Stimulated activated CD4-positive, alpha-beta T cell treated with anti-CD3 and anti-CD28 coated beads, Interleukin-12 subunit alpha, Interleukin-12 subunit beta, amount 100 ng/mL, for 48 hours (primary cell): ENCODE results near the gene LRRC37A.
"Not testable (repeated sequence)": the region's sequence is repeated elsewhere in the genome, so short reads cannot be mapped to it uniquely, and the experiment has no call there.

Source experiments
- DNase-seq, 3 donors: peaks; one replicate each; pipeline ENCODE4 v3.0.0-alpha.2; 2020; ENCODE audit warnings: low read depth in 2 of 3, low spot score in 1 of 3

LRRC37A gene

DNA sequence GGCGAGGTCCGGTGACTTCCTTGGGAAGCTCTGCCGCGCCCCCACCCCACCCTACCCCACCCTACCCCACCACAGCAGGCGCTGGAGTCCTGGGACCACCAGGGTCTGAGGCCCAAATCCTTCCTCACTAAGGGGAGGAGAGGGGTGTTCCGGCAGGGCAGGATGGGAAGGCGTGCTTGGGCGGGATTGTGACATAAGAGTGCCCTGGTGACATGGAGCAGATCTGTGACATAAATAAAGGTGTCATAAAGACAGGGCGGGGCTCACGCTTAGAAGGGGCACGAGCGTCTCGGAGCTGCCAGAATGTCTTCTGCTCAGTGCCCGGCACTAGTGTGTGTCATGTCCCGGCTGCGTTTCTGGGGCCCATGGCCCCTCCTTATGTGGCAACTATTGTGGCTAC is at the start of gene LRRC37A:
LRRC37A (plus strand) TSS at position 301 of the 400 bp plus-strand sequence; CDS start at position 304, 3 bp downstream.
- not testable (repeated sequence) for DNase-seq

DNA sequence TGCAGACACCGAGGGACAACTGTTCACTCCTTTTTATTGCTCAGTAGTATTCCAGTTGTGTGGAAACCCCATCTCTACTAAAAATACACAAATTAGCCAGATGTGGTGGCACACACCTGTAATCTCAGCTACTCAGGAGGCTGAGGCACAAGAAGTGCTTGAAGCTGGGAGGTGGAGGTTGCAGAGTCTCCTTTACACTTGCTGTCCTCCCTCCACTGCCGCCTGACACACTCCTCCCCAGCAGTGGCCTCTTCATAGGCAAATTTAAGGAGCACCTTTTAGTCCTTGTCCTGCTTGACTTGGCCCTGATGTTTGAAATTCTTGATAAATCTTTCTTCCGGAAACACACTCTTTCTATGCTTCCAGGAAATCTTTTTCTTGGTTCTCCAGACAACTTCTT is 45.8 kb upstream of the LRRC37A start:
- DNase-seq: not testable (repeated sequence)

GRCh38 chr17:46252804-46253203 is 42.1 kb upstream of the LRRC37A start:
- DNase-seq: not testable (repeated sequence)

- peak; percentile 68 to 73 (median 69) for DNase-seq
Measured at GRCh38 chr17:46253722-46254121, 41.2 kb upstream of the LRRC37A start.

DNA sequence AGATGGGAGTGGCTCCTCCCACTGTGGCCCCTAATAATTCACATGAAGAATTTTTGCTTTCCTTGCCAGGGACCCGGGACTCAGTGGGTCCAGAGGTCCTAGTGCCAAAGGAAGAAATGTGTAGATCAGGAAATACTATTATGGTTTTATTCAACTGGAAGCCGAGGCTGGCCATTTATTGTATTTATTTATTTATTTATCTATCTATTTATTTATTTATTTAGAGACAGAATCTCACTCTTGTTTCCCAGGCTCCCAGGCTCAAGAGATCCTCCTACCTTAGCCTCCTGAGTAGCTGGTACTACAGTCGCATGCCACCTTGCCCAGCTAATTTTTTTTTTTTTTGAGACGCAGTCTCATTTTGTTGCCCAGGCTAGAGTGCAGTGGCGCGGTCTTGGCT is 40.7 kb upstream of the LRRC37A start:
- DNase-seq: not testable (repeated sequence)

DNA sequence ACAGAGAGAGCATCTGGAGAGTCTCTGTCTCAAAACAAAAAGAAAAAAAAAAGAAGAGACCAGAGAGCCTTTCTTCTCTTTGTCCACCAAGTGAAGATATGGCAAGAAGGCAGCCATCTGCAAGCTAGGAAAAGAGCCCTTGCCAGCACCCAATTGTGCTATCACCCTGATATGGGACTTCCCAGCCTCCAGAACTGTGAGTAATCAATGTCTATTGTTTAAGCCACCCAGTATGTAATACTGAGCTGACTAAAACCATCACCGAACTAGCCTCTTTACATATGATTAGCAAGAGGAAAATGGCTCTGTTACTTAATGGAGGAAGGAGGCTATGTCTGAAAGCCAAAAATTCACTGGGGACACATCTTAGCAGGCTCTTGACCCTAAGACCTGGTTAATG is 38.6 kb upstream of the LRRC37A start:
- DNase-seq: not testable (repeated sequence)

DNA sequence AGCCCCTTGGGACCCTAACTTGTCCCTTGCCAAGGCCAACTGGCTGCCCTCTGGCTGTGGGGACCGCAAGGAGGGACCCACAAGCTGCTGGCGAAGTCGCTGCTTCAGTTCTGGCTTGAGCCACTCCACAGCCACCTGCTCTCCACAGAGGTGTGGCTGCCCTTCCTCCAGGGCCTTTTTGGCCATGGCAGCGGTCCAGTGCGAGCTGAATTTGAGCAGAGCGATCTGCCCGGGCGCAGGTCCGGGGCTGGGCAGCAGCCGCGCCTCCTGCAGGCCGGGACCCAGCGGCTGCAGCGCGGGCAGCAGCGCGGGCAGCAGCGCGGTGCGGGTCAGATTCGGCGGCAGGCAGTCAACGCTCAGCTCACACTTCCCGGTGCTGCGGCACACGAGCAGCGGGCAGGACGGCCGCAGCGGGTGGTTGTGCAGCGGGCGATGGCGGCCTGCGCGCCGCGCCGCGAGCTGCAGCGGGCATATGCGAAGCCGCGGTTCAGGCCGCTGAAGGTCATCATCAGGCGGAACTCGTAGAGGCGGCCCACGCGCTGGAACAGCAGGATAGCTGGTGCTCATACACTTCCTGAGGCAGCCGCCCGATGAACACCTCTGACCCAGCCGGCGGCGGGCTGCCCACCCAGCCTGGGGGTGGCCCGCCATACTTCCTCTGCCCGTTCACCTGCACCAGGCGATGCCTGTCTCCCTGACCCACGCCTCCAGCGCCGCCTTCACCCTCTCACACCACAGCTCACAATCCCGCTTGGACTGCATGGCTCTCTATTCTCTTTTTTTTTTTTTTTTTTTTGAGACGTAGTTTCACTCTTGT is 34.9 kb upstream of the LRRC37A start:
- DNase-seq: not testable (repeated sequence)

- DNase-seq: no peak
Measured at GRCh38 chr17:46262271-46262670, 32.7 kb upstream of the LRRC37A start.

GRCh38 chr17:46264456-46265198 is 30.3 kb upstream of the LRRC37A start:
- DNase-seq: no peak

GRCh38 chr17:46266063-46266655 is 28.8 kb upstream of the LRRC37A start:
- not testable (repeated sequence) for DNase-seq

GRCh38 chr17:46266656-46267544 is 28.0 kb upstream of the LRRC37A start:
- peak; percentile 60 to 84 (median 76) for DNase-seq

DNA sequence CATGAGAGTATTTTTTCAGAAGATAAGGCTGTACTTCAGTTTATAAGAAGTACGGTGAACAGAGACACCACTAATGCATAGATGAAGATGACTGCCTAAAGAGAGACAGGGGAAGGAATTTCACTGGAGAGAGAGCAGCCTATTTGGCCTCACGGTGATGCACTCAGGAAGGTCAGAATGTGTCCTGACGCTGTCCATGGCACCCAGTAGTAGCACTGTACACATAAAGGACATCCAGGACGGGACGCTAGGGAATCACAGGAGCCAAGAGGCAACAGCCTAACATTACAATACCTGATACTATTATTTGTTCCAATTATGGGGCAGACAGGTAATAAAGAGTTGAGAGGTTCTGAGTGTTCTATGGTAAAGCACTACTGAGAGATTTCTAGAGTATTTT is 24.9 kb upstream of the LRRC37A start:
- DNase-seq: no peak

- DNase-seq: no peak
Measured at GRCh38 chr17:46273541-46274236, 21.2 kb upstream of the LRRC37A start.

- no peak for DNase-seq
Measured at GRCh38 chr17:46274238-46274637, 20.7 kb upstream of the LRRC37A start.

DNA sequence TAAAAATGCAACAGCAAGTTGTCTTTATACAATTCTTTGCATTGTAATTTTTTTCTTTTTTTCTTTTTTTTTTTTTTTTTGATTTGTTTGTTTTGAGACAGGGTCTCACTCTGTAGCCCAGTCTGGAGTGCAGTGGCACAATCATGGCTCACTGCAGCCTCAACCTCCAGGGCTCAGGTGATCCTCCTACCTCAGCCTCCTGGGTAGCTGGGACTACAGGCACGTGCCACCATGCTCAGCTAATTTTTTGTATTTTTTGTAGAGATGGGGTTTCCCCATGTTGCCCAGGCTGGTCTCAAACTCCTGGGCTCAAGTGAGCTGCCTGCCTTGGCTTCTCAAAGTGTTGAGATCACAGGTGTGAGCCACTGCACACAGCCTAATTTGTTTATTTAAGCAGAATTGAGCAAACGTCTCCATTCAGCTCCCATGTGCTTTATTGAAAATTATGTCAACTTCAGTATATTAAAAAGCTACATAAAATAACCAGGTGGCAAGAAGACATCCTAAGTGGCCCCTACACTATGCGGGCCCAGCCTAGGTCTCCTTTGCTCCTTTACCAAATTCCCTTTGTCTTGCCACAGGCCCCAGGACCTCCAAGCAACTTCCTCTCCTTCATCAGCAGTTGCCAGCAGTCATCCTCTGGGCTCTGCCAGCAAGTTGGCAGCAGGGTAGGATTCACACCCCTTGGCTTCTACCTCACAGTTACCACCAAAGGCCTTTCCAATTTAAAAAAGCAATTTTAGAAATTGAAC is 18.0 kb upstream of the LRRC37A start:
- not testable (repeated sequence) for DNase-seq

DNA sequence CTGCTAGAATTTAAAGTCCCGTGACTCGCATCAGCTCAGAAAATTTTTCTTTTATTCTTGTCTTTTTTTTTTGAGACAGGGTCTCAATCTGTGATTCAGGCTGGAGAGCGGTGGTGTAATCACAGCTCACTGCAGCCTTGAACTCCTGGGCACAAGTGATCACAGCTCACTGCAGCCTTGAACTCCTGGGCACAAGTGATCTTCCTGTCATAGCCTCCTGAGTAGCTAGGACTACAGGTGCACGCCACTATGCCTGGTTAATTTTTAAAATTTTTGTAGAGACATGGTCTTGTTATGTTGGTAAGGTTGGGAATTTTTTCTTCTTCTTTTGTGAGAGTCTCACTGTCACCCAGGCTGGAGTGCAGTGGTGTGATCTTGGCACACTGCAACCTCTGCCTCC is 13.6 kb upstream of the LRRC37A start:
- DNase-seq: not testable (repeated sequence)

DNA sequence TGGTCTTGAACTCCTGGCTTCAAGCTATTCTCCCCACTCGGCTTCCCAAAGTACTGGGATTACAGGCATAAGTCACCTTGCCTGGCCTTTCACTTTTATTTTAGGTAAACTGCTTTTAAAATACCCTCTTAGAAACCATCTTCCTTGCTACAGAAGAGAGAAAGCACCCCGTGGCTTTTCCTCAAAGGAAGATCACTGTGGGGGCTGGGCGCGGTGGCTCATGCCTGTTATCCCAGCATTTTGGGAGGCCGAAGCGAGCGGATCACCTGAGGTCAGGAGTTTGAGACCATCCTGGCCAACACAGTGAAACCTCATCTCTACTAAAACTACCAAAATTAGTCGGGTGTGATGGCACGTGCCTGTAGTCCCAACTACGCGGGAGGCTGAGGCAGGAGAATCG is 12.3 kb upstream of the LRRC37A start:
- DNase-seq: not testable (repeated sequence)

DNA sequence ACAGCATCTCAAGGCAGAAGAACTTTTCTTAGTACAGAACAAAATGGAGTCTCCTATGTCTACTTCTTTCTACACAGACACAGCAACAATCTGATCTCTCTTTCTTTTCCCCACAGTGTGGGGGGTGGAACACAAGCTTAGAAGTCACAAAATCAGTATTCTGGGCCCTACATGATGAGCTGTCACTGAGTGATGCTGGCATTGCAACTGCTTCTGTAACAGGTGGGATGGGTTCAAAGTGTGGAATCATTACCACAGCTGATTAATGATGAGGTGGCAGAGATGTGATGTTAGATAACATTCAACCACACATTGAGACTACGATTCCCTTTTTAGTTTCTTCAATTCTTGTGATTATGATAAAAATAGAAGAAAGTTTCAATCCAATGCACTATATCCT is 10.5 kb upstream of the LRRC37A start:
- DNase-seq: peak; percentile 37 to 48 (median 46)

GRCh38 chr17:46285500-46285899 is 9.4 kb upstream of the LRRC37A start:
- DNase-seq: not testable (repeated sequence)
